Mesenteric fat pad (tissue), 1 donor: ENCODE results near the gene CMTM2. TPM values are rescaled to one million over a fixed set of nuclear protein-coding genes. Genes with fewer than 3 reads are reported as not detected.

ENCODE experiments used
- DNase-seq: peaks from one replicate; pipeline ENCODE4 v3.0.0-alpha.2; 2020; ENCODE audit warnings: low spot score
- total RNA-seq: library from RNA; stranded (reverse); fragmentation: NEBNext Ultra II Directional; extraction: Animal tissue kit (Norgen Biotek cat#: 25700); gene quantifications from one replicate; pipeline ENCODE4 v1.2.1, GENCODE V29; 2021
- donor health status: DM: yes; HTN: yes; CAD: no.

The CMTM2 gene
- total RNA-seq, 1 donor from 2014 or later: 1.00 TPM

- peak; percentile 85 for DNase-seq
These were observed 51.4 kb downstream of the CMTM2 start for GRCh38 chr16:66630561-66631260.

- peak; percentile 9 for DNase-seq
These were observed 52.3 kb downstream of the CMTM2 start for GRCh38 chr16:66631558-66631957.

- peak; percentile 53 for DNase-seq
These were observed 55.4 kb downstream of the CMTM2 start for GRCh38 chr16:66634527-66635196.

GRCh38 chr16:66635406-66635805, 56.1 kb downstream of the CMTM2 start:
- DNase-seq: no peak

GRCh38 chr16:66636199-66636598, 56.9 kb downstream of the CMTM2 start:
- no peak for DNase-seq

- DNase-seq: no peak
These were observed 58.5 kb downstream of the CMTM2 start for GRCh38 chr16:66637806-66638205.

Other genes with a start within 250 kb of the CMTM2 start
- gene CDH5, start 212.8 kb upstream of the CMTM2 start, total RNA-seq: 121 TPM
- gene BEAN1, start 152.2 kb upstream of the CMTM2 start, total RNA-seq: 0.51 TPM
- gene TK2, start 29.3 kb upstream of the CMTM2 start, total RNA-seq: 58.3 TPM
- gene CKLF, start 26.9 kb upstream of the CMTM2 start, total RNA-seq: 41.6 TPM
- gene CMTM1, start 13.0 kb upstream of the CMTM2 start, total RNA-seq: 6.4 TPM
- gene CMTM3, start 25.2 kb downstream of the CMTM2 start, total RNA-seq: 48.1 TPM
- gene CMTM4, start 117.3 kb downstream of the CMTM2 start, total RNA-seq: 17.9 TPM
- 162 TPM for gene DYNC1LI2, start 172.1 kb downstream of the CMTM2 start, total RNA-seq
- not detected for gene TERB1, start 222.1 kb downstream of the CMTM2 start, total RNA-seq